ENCODE data around the gene PPP6R2. TPM values are rescaled to one million over a fixed set of nuclear protein-coding genes. Genes with fewer than 3 reads are reported as not detected.

PPP6R2 gene
- polyA plus RNA-seq, 1 donor (not counting 4 experiments of a cell fraction or from before 2014, with no cell fraction given), result 19.8 TPM

DNA sequence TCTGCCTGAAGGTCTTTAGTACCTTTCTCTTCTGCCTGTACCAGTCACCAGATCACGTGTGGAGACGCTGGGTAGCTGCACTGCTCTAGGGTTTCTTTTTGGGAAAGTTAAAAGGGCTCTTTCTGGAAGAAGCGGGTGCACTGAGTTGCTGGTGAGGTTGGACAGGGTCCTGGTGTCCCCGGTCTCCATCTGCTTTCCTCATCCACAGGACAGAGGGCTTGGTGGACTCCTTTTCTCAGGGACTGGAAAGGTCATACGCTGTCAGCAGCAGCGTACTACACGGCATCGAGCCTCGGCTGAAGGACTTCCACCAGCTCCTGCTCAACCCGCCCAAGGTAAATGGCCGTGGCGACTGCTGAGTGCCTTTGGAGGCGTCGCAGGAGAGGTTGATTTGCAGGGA lies 78.9 kb downstream of the PPP6R2 start:
- DNase-seq (ENCODE audit: low read depth, low spot score) (no peak), FAIRE-seq (no peak)
- Histone ChIP-seq H3K9ac (ENCODE audit: control insufficient read depth, extremely low read depth, insufficient read depth, low read length) (no peak overlapping the region), H3K79me2 (ENCODE audit: control insufficient read depth, insufficient read depth, low read length) (no peaks in the 10 kb centered on the region), H3K4me3 (ENCODE audit: control insufficient read depth in 2 of 3, extremely low read depth in 1 of 3, insufficient read depth in 2 of 3, low read depth in 1 of 3, low read length in 3 of 3) (no peak overlapping the region), H3K36me3 (ENCODE audit: control insufficient read depth in 2 of 2, extremely low read depth in 1 of 2, insufficient read depth in 2 of 2, low read length in 2 of 2) (peaks cover 36 to 46% of the 10 kb centered on the region in 2 experiments), H3K9me3 (ENCODE audit: control insufficient read depth, low read depth, low read length) (no peaks in the 10 kb centered on the region), H3K27ac (ENCODE audit: control insufficient read depth, insufficient read depth, low read length) (no peak overlapping the region), H2AFZ (ENCODE audit: control insufficient read depth, low read length) (no peak overlapping the region), H3K4me1 (ENCODE audit: control insufficient read depth, extremely low read depth, insufficient read depth, low read length) (no peaks in the 10 kb centered on the region), H3K4me2 (ENCODE audit: control insufficient read depth, extremely low read depth, insufficient read depth, low read depth, low read length) (no peak overlapping the region), H4K20me1 (ENCODE audit: control insufficient read depth, extremely low read depth, insufficient read depth, low read length) (no peaks in the 10 kb centered on the region), H3K9me1 (ENCODE audit: control insufficient read depth, extremely low read depth, insufficient read depth, low read length) (no peaks in the 10 kb centered on the region), H3K27me3 (ENCODE audit: control insufficient read depth, extremely low read depth, insufficient read depth, low read length) (no peaks in the 10 kb centered on the region)
- dilution Hi-C loops (cut with MboI; ENCODE audit: extremely low pct_ligation_motif_present, low sequenced_read_pairs), result no loop called here
- TF ChIP-seq, protein P1, sequence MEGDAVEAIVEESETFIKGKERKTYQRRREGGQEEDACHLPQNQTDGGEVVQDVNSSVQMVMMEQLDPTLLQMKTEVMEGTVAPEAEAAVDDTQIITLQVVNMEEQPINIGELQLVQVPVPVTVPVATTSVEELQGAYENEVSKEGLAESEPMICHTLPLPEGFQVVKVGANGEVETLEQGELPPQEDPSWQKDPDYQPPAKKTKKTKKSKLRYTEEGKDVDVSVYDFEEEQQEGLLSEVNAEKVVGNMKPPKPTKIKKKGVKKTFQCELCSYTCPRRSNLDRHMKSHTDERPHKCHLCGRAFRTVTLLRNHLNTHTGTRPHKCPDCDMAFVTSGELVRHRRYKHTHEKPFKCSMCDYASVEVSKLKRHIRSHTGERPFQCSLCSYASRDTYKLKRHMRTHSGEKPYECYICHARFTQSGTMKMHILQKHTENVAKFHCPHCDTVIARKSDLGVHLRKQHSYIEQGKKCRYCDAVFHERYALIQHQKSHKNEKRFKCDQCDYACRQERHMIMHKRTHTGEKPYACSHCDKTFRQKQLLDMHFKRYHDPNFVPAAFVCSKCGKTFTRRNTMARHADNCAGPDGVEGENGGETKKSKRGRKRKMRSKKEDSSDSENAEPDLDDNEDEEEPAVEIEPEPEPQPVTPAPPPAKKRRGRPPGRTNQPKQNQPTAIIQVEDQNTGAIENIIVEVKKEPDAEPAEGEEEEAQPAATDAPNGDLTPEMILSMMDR (optimal IDR thresholded peaks at IDR 0.05 in 1 of 3, IDR thresholded peaks at IDR 0.05 in 1 of 3, conservative IDR thresholded peaks at IDR 0.05 in 1 of 3; ENCODE audit: extremely low read depth in 1 of 3, insufficient read depth in 2 of 3, low read length in 3 of 3), result no peak
- no peak for TF ChIP-seq EZH2 (IDR thresholded peaks at IDR 0.05; ENCODE audit: low read length)

DNA sequence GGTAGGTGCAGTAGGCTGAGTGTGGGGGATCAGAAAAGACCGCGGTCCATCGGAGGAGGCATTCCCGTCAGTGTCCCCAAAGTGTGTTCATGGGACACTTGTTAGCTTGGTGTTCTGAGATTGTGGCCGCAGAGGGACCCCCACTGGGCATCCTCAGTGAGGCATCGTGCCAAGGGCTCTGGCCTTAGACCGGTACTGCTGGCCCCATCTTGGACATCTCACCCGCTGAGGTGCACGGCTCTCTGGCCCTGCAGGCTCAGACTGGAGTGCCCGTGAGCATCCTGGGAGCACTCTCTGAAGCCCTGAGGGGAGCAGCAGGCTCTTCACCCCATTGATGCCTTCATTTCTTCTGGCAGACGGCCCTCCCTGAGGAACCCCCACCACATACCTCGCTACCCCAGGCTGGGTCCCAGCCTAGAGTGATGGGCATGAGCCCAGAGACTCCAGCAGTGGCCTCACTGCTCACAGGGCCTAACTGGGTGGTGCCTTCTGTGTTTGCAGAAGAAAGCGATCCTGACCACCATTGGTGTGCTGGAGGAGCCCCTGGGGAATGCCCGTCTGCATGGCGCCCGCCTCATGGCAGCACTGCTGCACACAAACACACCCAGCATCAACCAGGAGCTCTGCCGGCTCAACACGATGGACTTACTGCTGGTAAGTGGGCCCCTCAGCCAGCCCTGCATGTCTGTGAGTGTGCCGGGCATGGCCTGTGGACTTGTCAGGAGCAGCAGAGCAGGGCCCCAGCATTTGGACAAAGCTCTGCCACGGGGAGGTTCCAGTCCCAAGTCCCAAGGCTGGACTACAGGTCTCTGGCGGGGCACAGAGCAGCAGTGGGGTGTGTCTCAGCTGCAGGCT lies 80.1 kb downstream of the PPP6R2 start:
- DNase-seq (ENCODE audit: low read depth, low spot score), result no peak
- no peak overlapping the region for H3K9ac ChIP-seq (ENCODE audit: control insufficient read depth, extremely low read depth, insufficient read depth, low read length)
- H3K27ac ChIP-seq (ENCODE audit: control insufficient read depth, insufficient read depth, low read length), result no peak overlapping the region
- dilution Hi-C loops (cut with MboI; ENCODE audit: extremely low pct_ligation_motif_present, low sequenced_read_pairs), result no loop called here
- H3K4me1 ChIP-seq (ENCODE audit: control insufficient read depth, extremely low read depth, insufficient read depth, low read length), result no peaks in the 10 kb centered on the region
- H3K36me3 ChIP-seq (ENCODE audit: control insufficient read depth in 2 of 2, extremely low read depth in 1 of 2, insufficient read depth in 2 of 2, low read length in 2 of 2), result peaks cover 31 to 50% of the 10 kb centered on the region in 2 experiments
- no peaks in the 10 kb centered on the region for H3K27me3 ChIP-seq (ENCODE audit: control insufficient read depth, extremely low read depth, insufficient read depth, low read length)
- no peaks in the 10 kb centered on the region for H3K9me1 ChIP-seq (ENCODE audit: control insufficient read depth, extremely low read depth, insufficient read depth, low read length)
- no peak overlapping the region for H3K4me3 ChIP-seq (ENCODE audit: control insufficient read depth in 2 of 3, extremely low read depth in 1 of 3, insufficient read depth in 2 of 3, low read depth in 1 of 3, low read length in 3 of 3)
- H3K9me3 ChIP-seq (ENCODE audit: control insufficient read depth, low read depth, low read length), result no peaks in the 10 kb centered on the region
- no peaks in the 10 kb centered on the region for H3K79me2 ChIP-seq (ENCODE audit: control insufficient read depth, insufficient read depth, low read length)
- H4K20me1 ChIP-seq (ENCODE audit: control insufficient read depth, extremely low read depth, insufficient read depth, low read length), result no peaks in the 10 kb centered on the region
- TF ChIP-seq, protein P1 (optimal IDR thresholded peaks at IDR 0.05 in 1 of 3, IDR thresholded peaks at IDR 0.05 in 1 of 3, conservative IDR thresholded peaks at IDR 0.05 in 1 of 3; ENCODE audit: extremely low read depth in 1 of 3, insufficient read depth in 2 of 3, low read length in 3 of 3), result no peak
- TF ChIP-seq EZH2 (IDR thresholded peaks at IDR 0.05; ENCODE audit: low read length), result no peak
- FAIRE-seq, result no peak
- H2AFZ ChIP-seq (ENCODE audit: control insufficient read depth, low read length), result no peak overlapping the region
- H3K4me2 ChIP-seq (ENCODE audit: control insufficient read depth, extremely low read depth, insufficient read depth, low read depth, low read length), result no peak overlapping the region

All from keratinocyte (primary cell).